Mucosa of descending colon (tissue), 3 donors: Measurements from ENCODE around the gene CLCN1. TPM values are rescaled to one million over a fixed set of nuclear protein-coding genes. Genes with fewer than 3 reads are reported as not detected.

Experiments used
- ATAC-seq: fragments of 200-7000 bp; cut with Tn5 transposase; one replicate; pipeline ENCODE4 v1.9.1; 2020; ENCODE audit warnings: mild to moderate bottlenecking, moderate library complexity
- DNase-seq, 3 donors: peaks; one replicate each; pipeline ENCODE4 v3.0.0-alpha.2; 2020
- H3K36me3 ChIP-seq: fragments of 200-600 bp; one replicate; pipeline ENCODE4 v1.8.0; 2021; ENCODE audit warnings: low read depth, mild to moderate bottlenecking
- H3K4me1 ChIP-seq: fragments of 200-600 bp; one replicate; pipeline ENCODE4 v1.8.0; 2021; ENCODE audit warnings: low read depth, mild to moderate bottlenecking
- H3K4me3 ChIP-seq: fragments of 200-600 bp; one replicate; pipeline ENCODE4 v1.8.0; 2021; ENCODE audit warnings: mild to moderate bottlenecking
- H3K9me3 ChIP-seq: fragments of 200-600 bp; one replicate; pipeline ENCODE4 v1.8.0; 2021; ENCODE audit warnings: mild to moderate bottlenecking
- intact Hi-C, 2 donors: fragments of 100-400 bp; cut with DNase I in 1 of 2; cut with micrococcal nuclease in 1 of 2; formaldehyde crosslinking; loops; one replicate each; pipeline versions ENCODE4 v1.11.0 to v1.11.1; 2022; cut with DNase I, micrococcal nuclease
- total RNA-seq, 3 donors: library from RNA; stranded (reverse); fragmentation: NEBNext Ultra II Directional in 2 of 3; extraction: Animal tissue kit (Norgen Biotek cat#: 25700) in 2 of 3; gene quantifications; one replicate each; pipeline versions ENCODE4 v1.2.1 to v1.2.4, GENCODE V29; 2021 to 2023
- TF ChIP-seq, protein P1 (sequence below): fragments of 200-600 bp; IDR thresholded peaks from one replicate; pipeline ENCODE4 v1.8.0; 2022; ENCODE audit warnings: antibody characterized with exemption, mild to moderate bottlenecking
- donor health status: DM: no; HTN: no; CAD: no; lungs with moderate emphysema.
- donor health status: DM: no; HTN: no; CAD: no.
- donor health status: DM: no; HTN: yes; CAD: no.

CLCN1 gene
- total RNA-seq, 3 donors from 2014 or later = not detected

DNA sequence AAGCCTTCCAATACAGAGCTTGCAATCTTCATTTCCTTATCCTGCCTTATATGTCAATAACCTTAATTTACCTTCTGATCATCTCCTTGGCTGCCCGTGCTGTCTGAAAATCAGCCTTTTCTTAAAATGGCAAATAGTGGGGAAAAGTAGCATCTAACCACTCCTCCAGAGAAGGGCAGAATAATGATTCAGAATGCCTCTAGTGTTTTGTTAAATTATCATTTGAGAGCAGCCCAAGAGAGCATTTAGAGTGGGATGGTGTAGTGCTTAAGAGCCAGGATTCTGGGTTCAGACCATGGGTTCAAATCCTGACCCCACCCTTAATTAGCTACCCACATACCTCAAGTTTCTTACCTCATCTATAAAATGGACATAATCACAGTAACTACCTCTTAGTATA lies 35.8 kb upstream of the CLCN1 start:
- ATAC-seq (no peak), DNase-seq (no peak)
- H3K9me3 ChIP-seq = no peaks in the 10 kb centered on the region
- intact Hi-C loops = no loop called here
- TF ChIP-seq, protein P1, sequence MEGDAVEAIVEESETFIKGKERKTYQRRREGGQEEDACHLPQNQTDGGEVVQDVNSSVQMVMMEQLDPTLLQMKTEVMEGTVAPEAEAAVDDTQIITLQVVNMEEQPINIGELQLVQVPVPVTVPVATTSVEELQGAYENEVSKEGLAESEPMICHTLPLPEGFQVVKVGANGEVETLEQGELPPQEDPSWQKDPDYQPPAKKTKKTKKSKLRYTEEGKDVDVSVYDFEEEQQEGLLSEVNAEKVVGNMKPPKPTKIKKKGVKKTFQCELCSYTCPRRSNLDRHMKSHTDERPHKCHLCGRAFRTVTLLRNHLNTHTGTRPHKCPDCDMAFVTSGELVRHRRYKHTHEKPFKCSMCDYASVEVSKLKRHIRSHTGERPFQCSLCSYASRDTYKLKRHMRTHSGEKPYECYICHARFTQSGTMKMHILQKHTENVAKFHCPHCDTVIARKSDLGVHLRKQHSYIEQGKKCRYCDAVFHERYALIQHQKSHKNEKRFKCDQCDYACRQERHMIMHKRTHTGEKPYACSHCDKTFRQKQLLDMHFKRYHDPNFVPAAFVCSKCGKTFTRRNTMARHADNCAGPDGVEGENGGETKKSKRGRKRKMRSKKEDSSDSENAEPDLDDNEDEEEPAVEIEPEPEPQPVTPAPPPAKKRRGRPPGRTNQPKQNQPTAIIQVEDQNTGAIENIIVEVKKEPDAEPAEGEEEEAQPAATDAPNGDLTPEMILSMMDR = no peak
- H3K4me3 ChIP-seq = no peak overlapping the region
- H3K36me3 ChIP-seq = no peaks in the 10 kb centered on the region
- peaks cover 33% of the 10 kb centered on the region for H3K4me1 ChIP-seq

DNA sequence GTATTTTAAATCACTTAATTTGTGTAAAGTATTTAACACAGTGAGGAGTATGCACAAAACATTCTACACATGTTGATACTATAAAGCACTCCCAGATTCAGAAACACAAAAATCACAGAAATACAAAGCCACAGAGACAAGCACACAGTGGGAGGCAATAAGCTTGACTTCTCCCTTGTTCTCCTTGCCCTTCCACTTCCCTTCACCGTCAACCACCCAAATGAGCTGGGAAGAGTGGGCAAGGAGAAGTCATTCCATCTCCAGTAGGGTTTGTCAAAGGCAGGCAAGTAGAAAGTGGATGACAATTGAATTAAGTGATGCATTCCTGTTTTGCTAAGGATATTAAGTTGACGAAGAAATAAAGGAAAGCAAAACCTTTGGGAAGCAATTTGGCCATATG lies 35.3 kb upstream of the CLCN1 start:
- TF ChIP-seq, protein P1 = no peak
- no peak for ATAC-seq
- intact Hi-C loops = no loop called here

DNA sequence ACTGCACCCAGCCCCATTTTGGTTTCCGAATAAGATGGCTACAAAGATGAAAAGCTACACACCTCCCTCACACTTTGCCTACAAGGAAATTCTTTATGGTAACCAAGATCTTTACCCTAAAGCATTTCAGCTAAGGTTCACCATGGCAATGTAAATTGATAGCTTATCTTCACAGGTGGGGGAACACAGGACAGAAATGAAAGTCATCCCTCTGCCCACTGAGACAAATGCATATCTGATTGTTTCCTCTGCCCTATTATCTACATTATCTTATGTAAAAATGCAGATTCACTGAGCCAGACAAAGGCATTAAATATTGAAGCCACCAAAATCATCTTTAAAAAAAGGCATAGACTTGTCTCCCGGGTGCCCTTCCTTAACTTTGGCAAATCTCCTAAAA lies 34.4 kb upstream of the CLCN1 start:
- intact Hi-C loops = no loop called here
- Histone ChIP-seq H3K4me1 (peaks cover 40% of the 10 kb centered on the region), H3K4me3 (no peak overlapping the region), H3K36me3 (no peaks in the 10 kb centered on the region), H3K9me3 (no peaks in the 10 kb centered on the region)
- ATAC-seq (no peak), DNase-seq (no peak)
- TF ChIP-seq, protein P1 = no peak

More for the DNA sequence above, 35.3 kb upstream of the CLCN1 start:
- Histone ChIP-seq H3K9me3 (no peaks in the 10 kb centered on the region), H3K36me3 (no peaks in the 10 kb centered on the region), H3K4me1 (peaks cover 35% of the 10 kb centered on the region), H3K4me3 (no peak overlapping the region)
- no peak for DNase-seq

DNA sequence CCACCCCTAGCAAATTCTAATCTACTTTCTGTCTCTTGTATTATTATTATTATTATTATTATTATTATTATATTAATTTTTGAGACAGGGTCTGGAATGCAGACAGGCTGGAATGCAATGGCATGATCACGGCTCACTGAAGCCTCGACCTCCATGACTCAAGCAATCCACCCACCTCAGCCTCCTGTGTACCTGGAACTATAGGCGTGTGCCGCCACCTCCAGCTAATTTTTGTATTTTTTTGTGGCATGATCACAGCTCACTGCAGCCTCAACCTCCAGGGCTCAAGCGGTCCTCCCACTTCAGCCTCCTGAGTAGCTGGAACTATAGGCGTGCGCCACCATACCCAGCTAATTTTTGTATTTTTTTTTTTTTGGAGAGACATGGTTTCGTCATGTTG lies 33.8 kb upstream of the CLCN1 start:
- H3K4me1 ChIP-seq = peaks cover 40% of the 10 kb centered on the region
- ATAC-seq = no peak

DNA sequence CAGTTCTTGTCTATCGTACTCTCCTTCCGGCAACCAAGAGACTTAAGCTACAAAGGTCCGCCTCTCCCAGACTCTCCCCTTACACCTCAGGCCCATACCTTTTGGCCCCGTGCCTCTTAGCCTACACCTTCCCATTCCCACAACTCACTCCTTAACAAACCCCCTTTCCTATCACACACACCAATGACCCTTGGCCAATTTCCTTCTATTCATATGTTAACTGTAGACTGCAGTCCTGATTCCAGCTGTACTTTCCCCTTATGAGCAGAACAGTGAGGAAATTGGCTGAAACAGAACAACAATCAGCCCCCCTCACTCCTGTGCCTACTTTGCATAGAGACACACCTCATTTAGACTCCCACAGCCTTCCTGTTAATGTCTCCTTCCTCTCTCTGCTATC lies 32.5 kb upstream of the CLCN1 start:
- intact Hi-C loops = no loop called here
- no peaks in the 10 kb centered on the region for H3K36me3 ChIP-seq
- no peak overlapping the region for H3K4me3 ChIP-seq
- DNase-seq = peak in 2 of 3 donors; percentile 60 to 62
- peak; percentile 25 for ATAC-seq
- TF ChIP-seq, protein P1 = no peak
- H3K9me3 ChIP-seq = no peaks in the 10 kb centered on the region
- H3K4me1 ChIP-seq = peaks cover 46% of the 10 kb centered on the region

More for the DNA sequence above, 33.8 kb upstream of the CLCN1 start:
- no peaks in the 10 kb centered on the region for H3K9me3 ChIP-seq
- intact Hi-C loops = no loop called here
- no peaks in the 10 kb centered on the region for H3K36me3 ChIP-seq
- TF ChIP-seq, protein P1 = no peak
- DNase-seq = no peak
- no peak overlapping the region for H3K4me3 ChIP-seq
